GM18909 (cell line): ENCODE data around the gene SCNN1A.

ENCODE experiments used
- ATAC-seq: cut with Tn5 transposase; IDR thresholded peaks from one replicate; pipeline ENCODE4 v1.9.1; 2021; ENCODE audit warnings: mild to moderate bottlenecking; ENCODE audit not compliant: unreplicated experiment, poor library complexity

Gene SCNN1A

GRCh38 chr12:6384499-6385436, 9.4 kb upstream of the SCNN1A start:
- no peak for ATAC-seq

GRCh38 chr12:6383572-6384498, 8.5 kb upstream of the SCNN1A start, which contains the start of gene LTBR:
TSS of gene LTBR (plus strand) at chr12:6384162. CDS start at chr12:6384359, 197 bp downstream.
- ATAC-seq = no peak

- no peak for ATAC-seq
Observed at GRCh38 chr12:6382982-6383381, 7.6 kb upstream of the SCNN1A start.

- no peak for ATAC-seq
Observed at GRCh38 chr12:6382371-6382770, 7.0 kb upstream of the SCNN1A start.

- no peak for ATAC-seq
Observed at GRCh38 chr12:6380141-6381121, 5.1 kb upstream of the SCNN1A start.

- ATAC-seq = no peak
Observed at GRCh38 chr12:6378709-6379472, 3.5 kb upstream of the SCNN1A start.

GRCh38 chr12:6377667-6377994, 2.3 kb upstream of the SCNN1A start:
- ATAC-seq = no peak

- ATAC-seq = no peak
Observed at GRCh38 chr12:6376870-6377666, 1.7 kb upstream of the SCNN1A start.

- ATAC-seq = no peak
Observed at GRCh38 chr12:6376079-6376869, 911 bp upstream of the SCNN1A start.

- no peak for ATAC-seq
Observed at GRCh38 chr12:6374786-6375160, 590 bp downstream of the SCNN1A start.

GRCh38 chr12:6374028-6374785, 1.2 kb downstream of the SCNN1A start:
- ATAC-seq = no peak

- ATAC-seq = no peak
Observed at GRCh38 chr12:6373022-6373787, 2.2 kb downstream of the SCNN1A start.

GRCh38 chr12:6372403-6373003, 2.9 kb downstream of the SCNN1A start:
- no peak for ATAC-seq

GRCh38 chr12:6370994-6371754, 4.2 kb downstream of the SCNN1A start:
- no peak for ATAC-seq

- ATAC-seq = no peak
Observed at GRCh38 chr12:6370576-6370935, 4.8 kb downstream of the SCNN1A start.
